GM12874 (cell line): Measurements from ENCODE around the gene ZNF737.

ENCODE experiments used
- TF ChIP-seq, protein P1 (sequence below): IDR thresholded peaks from 2 replicates; pipeline ENCODE4 v1.5.1; 2011; ENCODE audit warnings: low read depth, mild to moderate bottlenecking, control low read depth, low read length, moderate library complexity; ENCODE audit not compliant: insufficient read depth

Gene ZNF737

DNA sequence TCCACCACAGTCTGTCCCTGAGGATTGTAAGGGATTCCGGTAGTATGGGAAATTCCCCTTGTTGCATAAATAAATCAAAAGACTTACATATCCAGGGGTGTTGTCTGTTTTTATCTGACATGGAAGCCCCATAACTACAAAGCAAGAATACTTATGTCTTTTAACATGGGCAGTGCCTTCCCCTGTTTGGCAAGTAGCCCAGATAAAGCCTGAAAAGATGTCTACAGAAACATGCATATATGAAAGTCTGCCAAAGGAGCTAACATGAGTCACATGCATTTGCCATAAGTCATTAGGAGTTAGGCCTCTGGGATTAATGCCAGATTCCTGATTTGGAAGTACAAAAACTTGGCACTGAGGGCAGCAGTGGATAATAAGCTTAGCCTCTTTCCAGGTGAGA is 62.1 kb downstream of the ZNF737 start:
- TF ChIP-seq, protein P1, sequence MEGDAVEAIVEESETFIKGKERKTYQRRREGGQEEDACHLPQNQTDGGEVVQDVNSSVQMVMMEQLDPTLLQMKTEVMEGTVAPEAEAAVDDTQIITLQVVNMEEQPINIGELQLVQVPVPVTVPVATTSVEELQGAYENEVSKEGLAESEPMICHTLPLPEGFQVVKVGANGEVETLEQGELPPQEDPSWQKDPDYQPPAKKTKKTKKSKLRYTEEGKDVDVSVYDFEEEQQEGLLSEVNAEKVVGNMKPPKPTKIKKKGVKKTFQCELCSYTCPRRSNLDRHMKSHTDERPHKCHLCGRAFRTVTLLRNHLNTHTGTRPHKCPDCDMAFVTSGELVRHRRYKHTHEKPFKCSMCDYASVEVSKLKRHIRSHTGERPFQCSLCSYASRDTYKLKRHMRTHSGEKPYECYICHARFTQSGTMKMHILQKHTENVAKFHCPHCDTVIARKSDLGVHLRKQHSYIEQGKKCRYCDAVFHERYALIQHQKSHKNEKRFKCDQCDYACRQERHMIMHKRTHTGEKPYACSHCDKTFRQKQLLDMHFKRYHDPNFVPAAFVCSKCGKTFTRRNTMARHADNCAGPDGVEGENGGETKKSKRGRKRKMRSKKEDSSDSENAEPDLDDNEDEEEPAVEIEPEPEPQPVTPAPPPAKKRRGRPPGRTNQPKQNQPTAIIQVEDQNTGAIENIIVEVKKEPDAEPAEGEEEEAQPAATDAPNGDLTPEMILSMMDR, result no peak
